Measurements from ENCODE around the gene IGF2BP2.
"Not testable (repeated sequence)": the region's sequence is repeated elsewhere in the genome, so short reads cannot be mapped to it uniquely, and the experiment has no call there.

The IGF2BP2 gene

GRCh38 chr3:185697228-185697627 is 127.6 kb downstream of the IGF2BP2 start:
- not testable (repeated sequence) for H3K4me3 ChIP-seq (ENCODE audit: low read length); H3K9me3 ChIP-seq (ENCODE audit: control insufficient read depth, low read depth, low read length); H3K9ac ChIP-seq (ENCODE audit: low read length); H3K27me3 ChIP-seq (ENCODE audit: control insufficient read depth, insufficient read depth, low read length); H3K27ac ChIP-seq (ENCODE audit: low read length); H3K4me1 ChIP-seq (ENCODE audit: control insufficient read depth, low read depth, low read length)
- peaks cover 14% of the 10 kb centered on the region for H3K36me3 ChIP-seq (ENCODE audit: control insufficient read depth, low read depth, low read length)

DNA sequence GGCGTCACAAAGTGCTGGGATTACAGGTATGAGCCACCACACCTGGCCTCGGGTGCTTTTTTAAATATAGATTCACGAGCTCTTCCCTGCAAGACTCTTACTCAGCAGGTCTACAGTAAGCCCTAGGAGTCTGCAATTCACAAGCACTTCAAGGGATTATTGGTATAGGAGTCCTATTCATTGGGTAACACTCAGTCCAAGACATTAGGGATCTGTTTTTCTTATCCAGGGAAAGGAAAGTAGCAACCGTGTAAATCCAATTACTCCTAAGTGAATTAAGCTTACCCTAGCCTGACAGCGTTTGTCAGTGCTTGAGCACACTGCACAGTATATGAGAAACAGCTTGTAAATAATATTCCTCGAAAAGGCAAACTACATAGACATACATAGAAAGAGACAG is 128.8 kb downstream of the IGF2BP2 start:
- Histone ChIP-seq H3K36me3 (ENCODE audit: control insufficient read depth, low read depth, low read length) (peaks cover 24% of the 10 kb centered on the region), H3K4me3 (ENCODE audit: low read length) (no peak overlapping the region), H3K27ac (ENCODE audit: low read length) (no peak overlapping the region), H3K27me3 (ENCODE audit: control insufficient read depth, insufficient read depth, low read length) (no peaks in the 10 kb centered on the region), H3K9ac (ENCODE audit: low read length) (no peak overlapping the region), H3K9me3 (ENCODE audit: control insufficient read depth, low read depth, low read length) (no peaks in the 10 kb centered on the region), H3K4me1 (ENCODE audit: control insufficient read depth, low read depth, low read length) (no peaks in the 10 kb centered on the region)

DNA sequence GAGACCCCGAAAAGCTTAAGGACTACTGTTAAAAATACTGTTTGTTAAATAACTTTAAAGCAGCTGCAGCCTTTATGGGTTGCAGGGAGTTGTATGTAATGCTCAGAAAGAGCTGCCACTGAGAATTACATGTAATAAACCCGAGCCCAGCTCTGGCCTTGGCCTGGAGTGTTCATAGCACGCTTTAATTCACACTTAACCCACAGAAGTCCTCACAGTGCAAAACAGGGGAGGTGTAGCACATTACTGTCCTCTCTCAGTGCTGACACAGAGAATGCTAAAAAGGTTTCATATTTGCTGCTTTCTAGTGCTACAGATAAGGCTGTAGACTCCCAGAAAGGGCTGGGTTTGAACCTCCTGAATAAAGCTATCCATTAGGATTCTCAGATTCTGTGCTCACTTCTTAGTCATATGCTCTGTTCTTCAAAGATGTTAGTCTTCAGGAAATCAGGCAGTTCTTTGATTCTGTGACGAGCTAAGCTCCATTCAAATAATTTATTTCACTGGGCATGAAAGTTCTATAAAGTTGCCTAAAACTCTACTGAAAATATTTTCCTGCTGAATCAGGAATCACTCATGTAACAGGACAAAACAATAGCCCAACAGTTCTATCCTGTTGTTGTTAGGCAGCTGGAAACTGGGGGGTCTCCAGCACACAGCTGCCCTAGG is 130.7 kb downstream of the IGF2BP2 start:
- Histone ChIP-seq H3K36me3 (ENCODE audit: control insufficient read depth, low read depth, low read length) (peaks cover 26% of the 10 kb centered on the region), H3K9me3 (ENCODE audit: control insufficient read depth, low read depth, low read length) (no peaks in the 10 kb centered on the region), H3K27ac (ENCODE audit: low read length) (no peak overlapping the region), H3K4me1 (ENCODE audit: control insufficient read depth, low read depth, low read length) (no peaks in the 10 kb centered on the region), H3K27me3 (ENCODE audit: control insufficient read depth, insufficient read depth, low read length) (no peaks in the 10 kb centered on the region), H3K9ac (ENCODE audit: low read length) (no peak overlapping the region), H3K4me3 (ENCODE audit: low read length) (no peak overlapping the region)

DNA sequence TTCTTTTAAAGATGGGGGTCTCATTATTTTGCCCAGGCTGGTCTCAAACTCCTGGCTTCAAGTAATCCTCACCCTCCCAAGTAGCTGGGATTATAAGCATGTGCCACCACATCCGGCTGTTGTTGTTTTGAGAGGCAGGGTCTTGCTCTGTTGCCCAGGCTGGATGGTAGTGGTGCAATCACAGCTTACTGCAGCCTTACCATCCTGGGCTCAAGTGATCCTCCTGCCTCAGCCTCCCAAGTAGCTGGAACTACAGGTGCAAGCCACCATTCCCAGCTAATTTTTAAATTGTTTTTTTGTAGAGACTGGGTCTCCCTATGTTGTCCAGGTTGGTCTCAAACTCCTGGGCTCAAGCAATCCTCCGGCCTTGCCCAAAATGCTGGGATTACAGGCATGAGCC is 133.2 kb downstream of the IGF2BP2 start:
- H3K4me1 ChIP-seq (ENCODE audit: control insufficient read depth, low read depth, low read length): no peaks in the 10 kb centered on the region
- H3K27me3 ChIP-seq (ENCODE audit: control insufficient read depth, insufficient read depth, low read length): no peaks in the 10 kb centered on the region
- H3K27ac ChIP-seq (ENCODE audit: low read length): no peak overlapping the region
- no peaks in the 10 kb centered on the region for H3K9me3 ChIP-seq (ENCODE audit: control insufficient read depth, low read depth, low read length)
- H3K9ac ChIP-seq (ENCODE audit: low read length): no peak overlapping the region
- peaks cover 42% of the 10 kb centered on the region for H3K36me3 ChIP-seq (ENCODE audit: control insufficient read depth, low read depth, low read length)
- no peak overlapping the region for H3K4me3 ChIP-seq (ENCODE audit: low read length)

DNA sequence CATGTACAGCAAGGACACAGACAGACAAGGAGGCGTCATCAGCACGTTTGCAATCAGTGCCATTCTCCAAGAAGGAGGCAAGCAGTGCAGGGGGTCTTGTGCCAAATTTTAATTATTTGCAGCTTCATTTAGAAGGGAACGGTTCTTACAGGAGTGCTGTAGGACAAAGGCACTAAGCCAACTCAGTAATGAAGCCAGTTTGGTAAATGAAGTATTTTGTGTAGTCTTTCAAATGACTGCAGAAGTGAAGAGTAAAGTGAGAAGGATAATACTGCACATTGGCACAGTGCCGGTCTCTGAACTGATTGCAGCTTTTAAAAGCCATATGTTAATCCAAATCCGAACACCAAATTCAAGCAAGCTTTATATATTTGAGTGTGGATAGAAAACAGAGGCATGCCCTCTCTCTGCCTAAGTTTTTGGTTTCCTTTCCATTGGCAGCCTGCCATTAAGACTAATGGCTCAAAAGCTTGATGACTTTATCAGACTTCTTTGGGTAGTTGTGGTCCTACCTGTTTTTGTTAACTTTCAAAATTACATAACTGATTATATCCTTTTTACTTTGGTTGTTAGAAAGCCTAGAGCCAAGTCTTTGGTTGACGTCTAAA is 137.5 kb downstream of the IGF2BP2 start:
- Histone ChIP-seq H3K4me3 (ENCODE audit: low read length) (no peak overlapping the region), H3K9ac (ENCODE audit: low read length) (no peak overlapping the region), H3K4me1 (ENCODE audit: control insufficient read depth, low read depth, low read length) (no peaks in the 10 kb centered on the region), H3K27me3 (ENCODE audit: control insufficient read depth, insufficient read depth, low read length) (no peaks in the 10 kb centered on the region), H3K27ac (ENCODE audit: low read length) (no peak overlapping the region), H3K36me3 (ENCODE audit: control insufficient read depth, low read depth, low read length) (peaks cover 67% of the 10 kb centered on the region), H3K9me3 (ENCODE audit: control insufficient read depth, low read depth, low read length) (no peaks in the 10 kb centered on the region)

DNA sequence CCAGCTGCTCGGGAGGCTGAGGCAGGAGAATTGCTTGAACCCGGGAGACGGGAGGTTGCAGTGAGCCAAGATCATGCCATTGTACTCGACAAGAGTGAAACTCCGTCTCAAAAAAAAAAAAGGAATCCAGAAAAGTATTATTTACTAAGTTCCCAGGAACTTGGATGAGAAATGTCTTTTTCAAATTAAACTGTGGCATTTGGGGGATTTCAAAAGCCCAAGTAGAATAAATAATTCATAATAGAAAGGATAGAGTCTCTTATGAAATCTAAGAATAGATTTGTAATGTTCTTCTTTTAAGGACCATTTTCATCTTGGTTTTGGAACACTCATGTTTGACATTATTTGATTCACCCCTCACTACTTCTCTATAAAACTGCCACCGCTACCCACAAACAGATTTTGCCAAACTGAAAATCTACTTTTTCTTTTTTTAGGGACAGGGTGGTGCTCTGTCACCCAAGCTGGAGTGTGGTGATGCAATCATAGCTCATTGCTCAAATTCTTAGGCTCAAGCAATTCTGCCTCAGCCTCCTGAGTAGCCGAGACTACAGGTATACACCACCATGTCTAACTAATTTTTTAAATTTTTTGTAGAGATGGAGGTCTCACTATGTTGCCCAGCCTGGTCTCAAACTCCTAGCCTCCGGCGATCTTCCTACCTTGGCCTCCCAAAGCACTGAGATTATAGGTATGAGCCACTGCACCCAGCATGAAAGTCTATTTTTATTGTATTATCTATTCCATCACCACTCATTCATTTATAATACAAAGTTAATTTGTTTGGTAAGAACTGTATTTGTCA is 139.4 kb downstream of the IGF2BP2 start:
- H3K36me3 ChIP-seq (ENCODE audit: control insufficient read depth, low read depth, low read length): peaks cover 65% of the 10 kb centered on the region
- H3K27ac ChIP-seq (ENCODE audit: low read length): no peak overlapping the region
- H3K4me1 ChIP-seq (ENCODE audit: control insufficient read depth, low read depth, low read length): no peaks in the 10 kb centered on the region
- H3K27me3 ChIP-seq (ENCODE audit: control insufficient read depth, insufficient read depth, low read length): no peaks in the 10 kb centered on the region
- H3K9ac ChIP-seq (ENCODE audit: low read length): no peak overlapping the region
- no peak overlapping the region for H3K4me3 ChIP-seq (ENCODE audit: low read length)
- no peaks in the 10 kb centered on the region for H3K9me3 ChIP-seq (ENCODE audit: control insufficient read depth, low read depth, low read length)

DNA sequence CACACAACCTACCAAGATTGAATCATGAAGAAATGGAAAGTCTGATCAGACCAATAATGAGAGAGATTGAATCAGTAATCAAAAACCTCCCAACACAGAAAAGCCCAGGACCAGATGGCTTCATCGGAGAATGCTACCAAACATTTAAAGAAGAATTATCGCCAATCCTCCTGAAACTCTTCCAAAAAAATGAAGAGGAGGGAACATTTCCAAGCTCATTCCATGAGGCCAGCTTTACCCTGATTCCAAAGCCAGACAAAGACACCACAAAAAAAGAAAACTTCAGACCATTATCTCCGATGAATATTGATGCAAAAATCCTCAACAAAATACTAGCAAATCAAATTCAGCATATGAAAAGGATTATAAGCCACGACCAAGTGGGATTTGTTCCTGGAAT is 144.6 kb downstream of the IGF2BP2 start:
- Histone ChIP-seq H3K27me3 (ENCODE audit: control insufficient read depth, insufficient read depth, low read length) (no peaks in the 10 kb centered on the region), H3K9me3 (ENCODE audit: control insufficient read depth, low read depth, low read length) (no peaks in the 10 kb centered on the region), H3K27ac (ENCODE audit: low read length) (no peak overlapping the region), H3K4me1 (ENCODE audit: control insufficient read depth, low read depth, low read length) (no peaks in the 10 kb centered on the region), H3K36me3 (ENCODE audit: control insufficient read depth, low read depth, low read length) (peaks cover 44% of the 10 kb centered on the region), H3K4me3 (ENCODE audit: low read length) (no peak overlapping the region), H3K9ac (ENCODE audit: low read length) (no peak overlapping the region)

DNA sequence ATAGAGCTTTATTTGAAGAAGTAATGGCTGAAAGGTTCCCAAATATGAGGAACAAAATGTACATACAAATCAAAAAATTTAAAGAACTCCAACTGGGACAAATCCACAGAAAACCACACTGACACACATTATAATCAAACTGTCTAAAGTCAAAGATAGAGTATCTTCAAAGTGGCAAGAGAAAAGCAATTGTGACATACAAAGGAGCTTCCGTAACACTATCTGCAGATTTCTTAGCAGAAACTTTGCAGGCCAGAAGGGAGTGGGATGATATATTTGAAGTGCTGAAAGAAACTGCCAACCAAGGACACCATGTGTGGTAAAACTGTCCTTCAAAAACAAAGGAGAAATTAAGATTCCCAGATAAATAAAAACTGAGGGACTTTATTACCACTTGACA is 146.8 kb downstream of the IGF2BP2 start:
- Histone ChIP-seq H3K27ac (ENCODE audit: low read length) (no peak overlapping the region), H3K36me3 (ENCODE audit: control insufficient read depth, low read depth, low read length) (peaks cover 52% of the 10 kb centered on the region)

GRCh38 chr3:185677146-185677829 is 147.6 kb downstream of the IGF2BP2 start:
- no peak overlapping the region for H3K27ac ChIP-seq (ENCODE audit: low read length)
- no peaks in the 10 kb centered on the region for H3K27me3 ChIP-seq (ENCODE audit: control insufficient read depth, insufficient read depth, low read length)
- no peak overlapping the region for H3K4me3 ChIP-seq (ENCODE audit: low read length)
- no peaks in the 10 kb centered on the region for H3K9me3 ChIP-seq (ENCODE audit: control insufficient read depth, low read depth, low read length)
- no peaks in the 10 kb centered on the region for H3K4me1 ChIP-seq (ENCODE audit: control insufficient read depth, low read depth, low read length)
- H3K9ac ChIP-seq (ENCODE audit: low read length): no peak overlapping the region
- H3K36me3 ChIP-seq (ENCODE audit: control insufficient read depth, low read depth, low read length): peaks cover 52% of the 10 kb centered on the region

More for the DNA sequence above, 146.8 kb downstream of the IGF2BP2 start:
- no peaks in the 10 kb centered on the region for H3K4me1 ChIP-seq (ENCODE audit: control insufficient read depth, low read depth, low read length)
- H3K27me3 ChIP-seq (ENCODE audit: control insufficient read depth, insufficient read depth, low read length): no peaks in the 10 kb centered on the region
- H3K9ac ChIP-seq (ENCODE audit: low read length): no peak overlapping the region
- no peak overlapping the region for H3K4me3 ChIP-seq (ENCODE audit: low read length)
- H3K9me3 ChIP-seq (ENCODE audit: control insufficient read depth, low read depth, low read length): no peaks in the 10 kb centered on the region

GRCh38 chr3:185667574-185667973 is 157.3 kb downstream of the IGF2BP2 start:
- Histone ChIP-seq H3K36me3 (ENCODE audit: control insufficient read depth, low read depth, low read length) (peaks cover 46% of the 10 kb centered on the region), H3K9me3 (ENCODE audit: control insufficient read depth, low read depth, low read length) (no peaks in the 10 kb centered on the region), H3K4me3 (ENCODE audit: low read length) (no peak overlapping the region), H3K4me1 (ENCODE audit: control insufficient read depth, low read depth, low read length) (no peaks in the 10 kb centered on the region), H3K9ac (ENCODE audit: low read length) (no peak overlapping the region), H3K27ac (ENCODE audit: low read length) (no peak overlapping the region), H3K27me3 (ENCODE audit: control insufficient read depth, insufficient read depth, low read length) (no peaks in the 10 kb centered on the region)

DNA sequence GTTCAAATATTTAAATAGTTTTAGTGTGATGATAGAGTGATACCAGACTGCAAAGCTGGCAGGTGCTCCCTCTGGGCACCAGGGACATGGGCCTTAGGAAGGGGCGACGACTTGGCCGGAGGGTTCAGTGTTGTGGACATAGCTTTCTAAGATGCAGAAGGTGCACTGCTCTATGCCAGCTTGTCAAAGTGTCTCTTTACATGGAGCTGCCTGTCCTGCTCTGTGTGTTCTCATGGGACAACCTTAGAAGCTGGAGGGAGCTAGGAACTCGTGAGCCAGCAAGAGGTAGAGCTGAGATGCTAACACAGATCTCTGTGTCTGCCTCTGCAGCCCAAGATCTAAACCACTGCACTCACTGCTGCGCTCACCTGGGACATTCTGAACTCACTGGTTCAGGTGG is 160.9 kb downstream of the IGF2BP2 start:
- Histone ChIP-seq H3K9ac (ENCODE audit: low read length) (no peak overlapping the region), H3K9me3 (ENCODE audit: control insufficient read depth, low read depth, low read length) (no peaks in the 10 kb centered on the region), H3K27ac (ENCODE audit: low read length) (no peak overlapping the region), H3K27me3 (ENCODE audit: control insufficient read depth, insufficient read depth, low read length) (no peaks in the 10 kb centered on the region), H3K4me3 (ENCODE audit: low read length) (no peak overlapping the region), H3K36me3 (ENCODE audit: control insufficient read depth, low read depth, low read length) (peaks cover 20% of the 10 kb centered on the region), H3K4me1 (ENCODE audit: control insufficient read depth, low read depth, low read length) (no peaks in the 10 kb centered on the region)
